ENCODE data around the gene CARS1. TPM values are rescaled to one million over a fixed set of nuclear protein-coding genes. Genes with fewer than 3 reads are reported as not detected.

Gene CARS1
- total and polyA plus RNA-seq, 9 of the 15 experiments (the other 6 are each of a cell fraction or from before 2014, with no cell fraction given) = 14.4 to 106 (median 73.6) TPM

GRCh38 chr11:3057069-3057963 is at the start of gene CARS1 (continued):
- peak; percentile 28 for TF ChIP-seq RBBP5 (IDR thresholded peaks at IDR 0.05; ENCODE audit: borderline replicate concordance, insufficient read depth, low read length, poor library complexity, severe bottlenecking)
- TF ChIP-seq SRSF7 (optimal IDR thresholded peaks at IDR 0.05; ENCODE audit: low read depth, low read length) = no peak
- TF ChIP-seq RUNX1 (IDR thresholded peaks at IDR 0.05; ENCODE audit: low read depth) = no peak
- TF ChIP-seq FOXJ2 (tag; IDR thresholded peaks at IDR 0.05) = peak; percentile 89
- no peak for TF ChIP-seq EZH2 (IDR thresholded peaks at IDR 0.05; ENCODE audit: borderline replicate concordance, low read depth, low read length)
- TF ChIP-seq, protein P1, sequence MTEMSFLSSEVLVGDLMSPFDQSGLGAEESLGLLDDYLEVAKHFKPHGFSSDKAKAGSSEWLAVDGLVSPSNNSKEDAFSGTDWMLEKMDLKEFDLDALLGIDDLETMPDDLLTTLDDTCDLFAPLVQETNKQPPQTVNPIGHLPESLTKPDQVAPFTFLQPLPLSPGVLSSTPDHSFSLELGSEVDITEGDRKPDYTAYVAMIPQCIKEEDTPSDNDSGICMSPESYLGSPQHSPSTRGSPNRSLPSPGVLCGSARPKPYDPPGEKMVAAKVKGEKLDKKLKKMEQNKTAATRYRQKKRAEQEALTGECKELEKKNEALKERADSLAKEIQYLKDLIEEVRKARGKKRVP (CRISPR knock-in tag; IDR thresholded peaks at IDR 0.05) = peak; percentile 100
- TF ChIP-seq, protein P2, sequence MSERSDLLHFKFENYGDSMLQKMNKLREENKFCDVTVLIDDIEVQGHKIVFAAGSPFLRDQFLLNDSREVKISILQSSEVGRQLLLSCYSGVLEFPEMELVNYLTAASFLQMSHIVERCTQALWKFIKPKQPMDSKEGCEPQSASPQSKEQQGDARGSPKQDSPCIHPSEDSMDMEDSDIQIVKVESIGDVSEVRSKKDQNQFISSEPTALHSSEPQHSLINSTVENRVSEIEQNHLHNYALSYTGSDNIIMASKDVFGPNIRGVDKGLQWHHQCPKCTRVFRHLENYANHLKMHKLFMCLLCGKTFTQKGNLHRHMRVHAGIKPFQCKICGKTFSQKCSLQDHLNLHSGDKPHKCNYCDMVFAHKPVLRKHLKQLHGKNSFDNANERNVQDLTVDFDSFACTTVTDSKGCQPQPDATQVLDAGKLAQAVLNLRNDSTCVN (CRISPR knock-in tag; IDR thresholded peaks at IDR 0.05) = no peak
- no peak for TF ChIP-seq PHB (CRISPR knock-in tag; IDR thresholded peaks at IDR 0.05)
- TF ChIP-seq XRCC3 (IDR thresholded peaks at IDR 0.05) = no peak
- TF ChIP-seq ZBTB17 (CRISPR knock-in tag; IDR thresholded peaks at IDR 0.05) = 0 out of 2 replicates have a peak, but pooled peaks have one; percentile 47
- TF ChIP-seq, protein P3, sequence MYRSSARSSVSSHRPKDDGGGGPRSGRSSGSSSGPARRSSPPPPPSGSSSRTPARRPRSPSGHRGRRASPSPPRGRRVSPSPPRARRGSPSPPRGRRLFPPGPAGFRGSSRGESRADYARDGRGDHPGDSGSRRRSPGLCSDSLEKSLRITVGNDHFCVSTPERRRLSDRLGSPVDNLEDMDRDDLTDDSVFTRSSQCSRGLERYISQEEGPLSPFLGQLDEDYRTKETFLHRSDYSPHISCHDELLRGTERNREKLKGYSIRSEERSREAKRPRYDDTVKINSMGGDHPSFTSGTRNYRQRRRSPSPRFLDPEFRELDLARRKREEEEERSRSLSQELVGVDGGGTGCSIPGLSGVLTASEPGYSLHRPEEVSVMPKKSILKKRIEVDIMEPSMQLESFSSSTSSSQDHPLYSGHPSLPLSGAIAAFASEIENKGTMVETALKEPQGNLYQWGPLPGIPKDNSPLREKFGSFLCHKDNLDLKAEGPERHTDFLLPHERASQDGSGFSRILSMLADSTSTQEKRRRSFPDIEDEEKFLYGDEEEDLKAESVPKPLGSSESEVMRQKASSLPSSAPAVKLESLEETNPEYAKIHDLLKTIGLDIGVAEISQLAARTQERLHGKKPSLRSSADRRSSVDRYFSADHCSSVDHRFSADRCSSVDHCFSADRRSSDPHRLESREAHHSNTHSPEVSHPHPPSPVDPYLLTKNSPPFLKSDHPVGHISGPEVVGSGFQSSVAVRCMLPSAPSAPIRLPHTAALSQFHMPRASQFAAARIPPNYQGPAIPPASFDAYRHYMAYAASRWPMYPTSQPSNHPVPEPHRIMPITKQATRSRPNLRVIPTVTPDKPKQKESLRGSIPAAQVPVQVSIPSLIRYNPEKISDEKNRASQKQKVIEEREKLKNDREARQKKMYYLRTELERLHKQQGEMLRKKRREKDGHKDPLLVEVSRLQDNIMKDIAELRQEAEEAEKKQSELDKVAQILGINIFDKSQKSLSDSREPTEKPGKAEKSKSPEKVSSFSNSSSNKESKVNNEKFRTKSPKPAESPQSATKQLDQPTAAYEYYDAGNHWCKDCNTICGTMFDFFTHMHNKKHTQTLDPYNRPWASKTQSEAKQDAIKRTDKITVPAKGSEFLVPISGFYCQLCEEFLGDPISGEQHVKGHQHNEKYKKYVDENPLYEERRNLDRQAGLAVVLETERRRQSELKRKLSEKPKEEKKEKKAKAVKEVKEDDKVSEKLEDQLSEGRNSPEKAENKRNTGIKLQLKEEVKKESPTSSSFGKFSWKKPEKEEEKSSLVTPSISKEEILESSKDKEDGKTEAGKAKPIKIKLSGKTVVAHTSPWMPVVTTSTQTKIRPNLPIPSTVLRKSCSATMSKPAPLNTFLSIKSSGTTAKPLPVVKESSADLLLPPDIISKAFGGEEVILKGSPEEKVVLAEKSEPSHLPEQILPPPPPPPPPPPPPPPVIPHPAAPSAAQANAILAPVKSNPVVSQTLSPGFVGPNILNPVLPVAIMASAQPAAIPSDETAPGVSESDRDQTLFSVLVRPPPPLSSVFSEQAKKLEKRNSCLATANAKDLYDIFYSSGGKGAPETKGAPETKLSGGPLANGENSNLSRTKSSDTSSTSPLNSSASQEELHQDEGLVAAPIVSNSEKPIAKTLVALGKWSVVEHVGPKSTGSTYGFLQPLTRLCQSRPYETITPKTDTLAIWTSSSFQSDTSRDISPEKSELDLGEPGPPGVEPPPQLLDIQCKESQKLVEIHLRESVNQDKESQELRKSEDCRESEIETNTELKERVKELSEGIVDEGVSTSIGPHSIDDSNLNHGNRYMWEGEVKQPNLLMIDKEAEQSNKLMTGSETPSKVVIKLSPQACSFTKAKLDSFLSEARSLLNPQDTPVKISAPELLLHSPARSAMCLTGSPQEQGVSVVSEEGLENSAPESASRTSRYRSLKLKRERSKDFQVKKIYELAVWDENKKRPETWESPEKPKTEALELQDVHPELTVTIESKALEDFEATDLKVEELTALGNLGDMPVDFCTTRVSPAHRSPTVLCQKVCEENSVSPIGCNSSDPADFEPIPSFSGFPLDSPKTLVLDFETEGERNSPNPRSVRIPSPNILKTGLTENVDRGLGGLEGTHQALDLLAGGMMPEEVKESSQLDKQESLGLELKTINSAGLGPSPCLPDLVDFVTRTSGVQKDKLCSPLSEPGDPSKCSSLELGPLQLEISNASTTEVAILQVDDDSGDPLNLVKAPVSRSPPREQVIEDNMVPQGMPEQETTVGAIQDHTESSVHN (IDR thresholded peaks at IDR 0.05; ENCODE audit: borderline replicate concordance in 1 of 2, low read depth in 1 of 2) = no peak
- TF ChIP-seq NR3C1 (CRISPR knock-in tag; IDR thresholded peaks at IDR 0.05) = no peak
